ENCODE measurements around the gene RASSF8. TPM values are rescaled to one million over a fixed set of nuclear protein-coding genes. Genes with fewer than 3 reads are reported as not detected.

Gene RASSF8
- total and polyA plus RNA-seq, 2 of the 8 experiments (the other 6 are each of a cell fraction or from before 2014, with no cell fraction given) = 6.4 to 46.7 TPM

DNA sequence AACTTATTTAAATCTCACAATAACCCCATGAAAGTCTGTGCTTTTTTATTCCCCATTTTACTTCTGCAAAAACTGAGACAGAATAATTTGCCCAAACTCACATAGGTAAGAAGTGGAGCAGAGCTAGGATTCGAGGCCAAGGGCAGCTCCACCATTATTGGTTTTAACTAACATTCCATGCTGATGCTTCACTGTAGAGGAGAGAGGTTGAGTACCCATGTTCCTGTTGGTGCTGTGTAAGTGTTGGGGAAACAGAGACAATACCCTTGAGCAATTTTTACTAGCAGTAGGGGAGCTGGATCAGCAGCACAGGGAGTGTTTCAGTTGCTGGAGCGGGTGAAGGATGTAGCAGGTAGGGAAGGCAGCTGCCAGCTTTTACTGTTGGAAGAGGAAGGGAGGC lies 21.1 kb downstream of the RASSF8 start:
- TF ChIP-seq KDM1A (IDR thresholded peaks at IDR 0.05; ENCODE audit: borderline replicate concordance, low read length) (no peak), TEAD4 (IDR thresholded peaks at IDR 0.05; ENCODE audit: low read depth, low read length) (0 out of 2 replicates have a peak, but pooled peaks have one; percentile 6), SUZ12 (IDR thresholded peaks at IDR 0.05; ENCODE audit: low read length) (no peak)
- Histone ChIP-seq H3K36me3 (ENCODE audit: control insufficient read depth in 2 of 4, insufficient read depth in 4 of 4, low read length in 3 of 4) (no peaks in the 10 kb centered on the region), H4K91ac (replicated peaks; ENCODE audit: insufficient read length, low read length) (no peak overlapping the region), H3K27ac (ENCODE audit: low read depth, low read length) (no peak overlapping the region), H2BK5ac (ENCODE audit: low read depth, low read length) (no peak overlapping the region), H2AFZ (ENCODE audit: low read length) (no peak overlapping the region), H3K14ac (ENCODE audit: insufficient read length) (no peak overlapping the region), H3K4ac (replicated peaks; ENCODE audit: insufficient read length, low read depth, low read length) (no peak overlapping the region), H3K56ac (replicated peaks; ENCODE audit: insufficient read length, low read depth, low read length) (no peak overlapping the region), H2BK20ac (ENCODE audit: low read length) (no peak overlapping the region), H2BK15ac (ENCODE audit: low read length) (no peak overlapping the region), H3K4me3 (ENCODE audit: extremely low read depth in 1 of 4, insufficient read depth in 2 of 4, low read depth in 3 of 4, low read length in 4 of 4) (no peak overlapping the region), H3K79me1 (ENCODE audit: low read depth, low read length) (peaks cover 11% of the 10 kb centered on the region; the same call in 1 of the 2 replicates), H4K20me1 (replicated peaks in 1 of 2; ENCODE audit: control insufficient read depth in 1 of 2, insufficient read depth in 2 of 2, low read length in 2 of 2) (no peaks in the 10 kb centered on the region), H2BK12ac (ENCODE audit: low read depth, low read length) (no peak overlapping the region; the same call in 1 of the 2 replicates), H2BK120ac (replicated peaks; ENCODE audit: low read depth, low read length) (no peak overlapping the region), H3K79me2 (ENCODE audit: control insufficient read depth in 1 of 2, insufficient read depth in 2 of 2, low read length in 2 of 2) (peaks cover 4 to 98% of the 10 kb centered on the region in 2 experiments), H3K23me2 (ENCODE audit: low read depth, low read length) (no peaks in the 10 kb centered on the region), H3K18ac (ENCODE audit: extremely low read depth, low read length) (no peak overlapping the region), H3K9me3 (ENCODE audit: insufficient read depth in 2 of 2, low read depth in 1 of 2, low read length in 1 of 2) (no peaks in the 10 kb centered on the region), H4K5ac (ENCODE audit: insufficient read length, low read depth, low read length) (no peak overlapping the region), H3K4me1 (replicated peaks in 1 of 4; ENCODE audit: control insufficient read depth in 3 of 4, insufficient read depth in 4 of 4, low read length in 3 of 4) (peaks cover 2 to 11% (median 5%) of the 10 kb centered on the region in 4 experiments; a peak in 5 of 7 replicates), H3K9ac (replicated peaks in 1 of 4; ENCODE audit: extremely low read depth in 1 of 4, low read depth in 3 of 4, low read length in 3 of 4) (no peak overlapping the region), H3K27me3 (replicated peaks in 1 of 4; ENCODE audit: control insufficient read depth in 3 of 4, extremely low read depth in 1 of 4, insufficient read depth in 3 of 4, low read length in 3 of 4) (no peaks in the 10 kb centered on the region), H2AK5ac (ENCODE audit: low read depth, low read length) (peak overlapping the region; percentile 34; the same call in 1 of the 2 replicates), H4K8ac (ENCODE audit: extremely low read depth, insufficient read depth, low read length) (no peak overlapping the region), H3K4me2 (ENCODE audit: insufficient read depth in 1 of 2, low read depth in 2 of 2, low read length in 2 of 2) (no peak overlapping the region), H3K23ac (ENCODE audit: insufficient read length) (no peak overlapping the region)
- FAIRE-seq = no peak
- ChIA-PET CTCF (ENCODE audit: partially characterized antibody) (interaction anchor here (0.5 to 2.3 kb wide), 6 partner anchors 9 to 83 kb away, joined by 3 to 10 read pairs (median 3); no protein-coding TSS in a partner anchor), POLR2A (ENCODE audit: partially characterized antibody) (interaction anchor here (0.6 to 1.6 kb wide), 4 partner anchors 10 to 645 kb away, joined by 3 to 5 read pairs (median 3); partner anchors contain the start of gene RASSF8)
- WGBS, 2 experiments (ENCODE audit: extremely low coverage in 1 of 2, insufficient coverage in 1 of 2, insufficient read length in 1 of 2, insufficient replicate concordance in 2 of 2, low coverage in 1 of 2, low lambda C conversion rate in 2 of 2, missing lambda C conversion rate in 1 of 2) = 78% methylated on average over 2 of the region's 2 CpGs; no CpG with 5 or more reads in 1 of the 2 experiments
- DNase-seq (ENCODE audit: low read depth in 1 of 2, low spot score in 2 of 2) = no peak
